GM19099 (cell line): ENCODE results near the gene FOXB2.

Experiments used
- POLR2A ChIP-seq: IDR thresholded peaks from 3 replicates; pipeline ENCODE4 v1.6.1; 2011; ENCODE audit warnings: low read depth; ENCODE audit not compliant: insufficient read length; ENCODE audit errors: extremely low read depth

FOXB2 gene

GRCh38 chr9:77022783-77023440, 3.5 kb downstream of the FOXB2 start:
- TF ChIP-seq POLR2A: no peak

- TF ChIP-seq POLR2A: no peak
Observed at GRCh38 chr9:77023726-77024125, 4.3 kb downstream of the FOXB2 start.

DNA sequence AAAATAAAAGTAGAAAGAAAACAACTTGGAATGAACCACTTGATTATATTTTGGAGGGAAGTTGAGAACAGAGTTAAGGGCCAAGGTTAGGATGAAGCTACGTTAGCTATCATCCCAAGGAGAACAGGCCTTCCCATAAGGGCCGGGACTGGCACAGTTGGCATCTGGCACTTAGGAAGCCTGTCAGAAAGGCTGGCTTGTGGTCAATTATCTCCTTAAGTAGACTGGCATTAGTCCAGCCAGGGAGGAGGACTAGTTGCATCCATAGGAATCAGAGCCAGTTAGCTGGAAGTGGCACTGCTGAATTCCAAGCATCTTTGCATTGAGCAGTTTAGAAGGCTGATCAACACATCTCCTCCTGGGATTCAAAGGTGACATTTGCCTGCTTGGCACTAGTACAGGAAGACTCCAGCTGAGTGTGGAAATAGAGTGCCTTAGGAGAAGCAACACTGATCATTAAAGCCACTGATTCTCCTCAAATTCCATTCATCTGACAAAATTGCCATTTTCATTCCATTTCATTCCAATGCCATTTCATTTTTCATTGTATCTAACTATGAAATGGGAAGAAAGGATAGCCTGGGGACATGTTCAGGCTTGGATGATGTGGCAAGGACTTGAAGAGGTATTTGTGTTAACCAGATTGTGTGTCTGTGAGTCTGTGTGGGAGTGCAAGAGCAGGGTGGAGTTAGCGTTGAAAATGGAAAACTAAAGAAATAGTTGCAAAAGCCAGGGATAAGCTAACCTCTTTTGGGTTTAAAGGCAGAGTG, 5.5 kb downstream of the FOXB2 start:
- no peak for TF ChIP-seq POLR2A

DNA sequence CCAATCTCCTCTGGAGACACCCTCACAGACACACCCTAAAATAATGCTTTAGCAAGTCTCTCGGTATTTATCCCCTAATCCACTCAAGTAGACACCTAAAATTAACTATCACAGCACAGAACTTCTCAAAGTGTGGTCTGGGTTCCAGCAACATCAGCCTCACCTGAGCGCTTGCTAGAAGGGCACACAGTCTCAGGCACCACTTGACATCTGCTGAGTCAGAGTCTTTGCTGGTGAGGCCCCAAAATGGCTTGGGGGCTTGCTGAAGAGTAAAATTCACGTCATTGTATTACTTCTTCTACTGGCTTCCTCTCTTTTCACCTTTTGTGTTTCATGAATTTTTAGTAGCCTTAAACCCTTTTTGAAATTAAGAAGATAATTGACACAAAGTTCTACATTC, 9.0 kb downstream of the FOXB2 start:
- TF ChIP-seq POLR2A: no peak

DNA sequence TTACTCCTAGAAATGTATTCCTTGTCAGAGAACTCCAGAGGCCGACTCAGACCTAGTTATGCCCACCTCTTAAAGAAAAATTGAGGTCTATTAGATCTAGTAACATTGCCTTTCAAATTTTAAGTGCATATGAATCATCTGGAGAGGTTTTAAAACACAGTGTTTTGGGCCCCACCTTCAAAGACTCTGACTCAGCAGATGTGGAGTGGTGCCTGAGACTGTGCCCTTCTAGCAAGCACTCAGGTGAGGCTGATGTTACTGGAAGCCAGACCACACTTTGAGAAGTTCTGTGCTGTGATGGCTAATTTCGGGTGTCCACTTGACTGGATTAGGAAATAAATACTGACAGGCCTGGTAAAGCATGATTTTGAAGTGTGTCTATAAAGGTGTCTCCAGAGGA, 10.6 kb downstream of the FOXB2 start:
- no peak for TF ChIP-seq POLR2A

GRCh38 chr9:77038281-77039036, 19.0 kb downstream of the FOXB2 start:
- TF ChIP-seq POLR2A: no peak

- TF ChIP-seq POLR2A: no peak
Observed at GRCh38 chr9:77040340-77040739, 20.9 kb downstream of the FOXB2 start.

DNA sequence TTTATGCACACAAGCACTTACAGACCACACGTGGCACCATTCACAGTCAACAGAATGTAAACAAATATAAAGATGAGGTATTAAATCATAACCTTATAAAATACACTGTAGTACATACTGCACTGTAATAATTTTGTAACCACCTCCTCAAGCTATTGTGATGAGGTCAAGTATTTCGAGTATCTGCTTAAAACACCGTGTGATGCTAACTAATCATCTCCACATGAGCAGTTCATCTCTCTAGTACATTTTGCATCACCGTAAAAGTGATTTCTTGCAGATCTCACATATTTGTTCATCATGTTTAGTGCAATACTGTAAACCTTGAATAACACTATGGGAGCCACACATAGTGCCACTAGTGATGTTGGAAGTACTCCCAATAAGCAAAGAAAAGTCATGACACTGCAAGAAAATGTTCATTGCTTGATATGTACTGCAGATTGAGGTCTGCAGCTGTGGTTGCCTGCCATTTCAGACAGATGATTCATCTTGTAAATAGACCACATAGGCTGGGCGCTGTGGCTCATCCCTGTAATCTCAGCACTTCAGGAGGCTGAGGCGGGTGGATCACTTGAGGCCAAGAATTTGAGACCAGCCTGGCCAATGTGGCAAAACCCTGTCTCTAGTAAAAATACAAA, 44.3 kb downstream of the FOXB2 start:
- no peak for TF ChIP-seq POLR2A

DNA sequence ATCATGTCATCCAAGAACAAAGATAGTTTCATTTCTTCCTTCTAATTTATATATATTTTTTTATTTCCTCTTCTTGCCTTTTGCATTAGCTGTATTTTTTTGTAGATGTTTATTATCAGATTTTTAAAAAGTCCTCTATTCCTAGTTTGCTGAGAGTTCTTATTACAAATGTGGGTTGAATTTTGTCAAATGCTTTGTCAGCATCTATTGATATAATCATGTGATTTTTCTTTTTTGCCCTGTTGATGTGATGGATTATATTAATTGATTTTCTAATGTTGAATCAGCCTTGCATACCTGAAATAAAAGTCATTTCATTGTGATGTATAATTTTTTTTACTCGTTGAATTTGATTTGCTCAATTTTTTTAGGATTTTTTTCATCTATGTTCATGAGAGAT, 46.9 kb downstream of the FOXB2 start:
- TF ChIP-seq POLR2A: no peak
